GM21786 (cell line): ENCODE measurements around the gene BRK1.
"Not testable (repeated sequence)": the region's sequence is repeated elsewhere in the genome, so short reads cannot be mapped to it uniquely, and the experiment has no call there.

Source experiments
- ATAC-seq: cut with Tn5 transposase; IDR thresholded peaks from one replicate; pipeline ENCODE4 v1.9.1; 2021; ENCODE audit not compliant: unreplicated experiment

Gene BRK1

GRCh38 chr3:10176150-10176549 lies 60.7 kb downstream of the BRK1 start:
- ATAC-seq: not testable (repeated sequence)
